Suppressor macrophage treated with lipopolysaccharide for 1 hour (primary cell): Measurements from ENCODE around the gene PRPF31.

Experiments used
- DNase-seq, 3 donors: peaks; one replicate each; pipeline ENCODE4 v3.0.0-alpha.2; 2020 to 2022

The PRPF31 gene

DNA sequence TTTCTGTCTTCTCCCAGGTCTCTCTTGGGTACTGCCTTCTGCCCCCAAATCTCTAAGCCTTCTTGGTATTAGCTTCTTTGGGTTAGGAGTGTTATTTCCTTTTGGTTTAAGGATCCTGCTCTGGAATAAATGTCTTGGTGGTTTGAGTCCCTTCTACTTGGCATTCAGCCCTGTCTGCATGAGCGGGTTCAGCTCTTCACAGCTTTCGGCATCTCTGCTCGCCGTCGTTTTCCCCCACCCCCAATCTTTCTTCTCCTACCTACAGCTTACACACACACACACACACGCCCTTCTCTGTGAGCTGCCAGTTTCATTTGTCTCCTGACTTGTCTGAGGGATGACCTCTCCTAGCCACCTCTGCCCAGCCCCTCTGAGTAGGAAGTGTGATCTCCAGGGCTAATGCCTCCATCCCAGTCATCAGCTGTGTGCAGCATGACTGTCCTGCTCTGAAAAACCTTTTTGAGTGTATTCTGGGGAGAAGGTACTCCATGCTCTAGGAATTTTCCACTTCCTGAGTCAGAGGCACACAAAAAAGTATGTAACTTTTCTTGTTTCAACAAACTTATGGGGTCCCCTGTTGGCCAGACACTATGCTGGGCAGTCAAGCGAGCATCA lies 26.7 kb downstream of the PRPF31 start:
- no peak for DNase-seq

DNA sequence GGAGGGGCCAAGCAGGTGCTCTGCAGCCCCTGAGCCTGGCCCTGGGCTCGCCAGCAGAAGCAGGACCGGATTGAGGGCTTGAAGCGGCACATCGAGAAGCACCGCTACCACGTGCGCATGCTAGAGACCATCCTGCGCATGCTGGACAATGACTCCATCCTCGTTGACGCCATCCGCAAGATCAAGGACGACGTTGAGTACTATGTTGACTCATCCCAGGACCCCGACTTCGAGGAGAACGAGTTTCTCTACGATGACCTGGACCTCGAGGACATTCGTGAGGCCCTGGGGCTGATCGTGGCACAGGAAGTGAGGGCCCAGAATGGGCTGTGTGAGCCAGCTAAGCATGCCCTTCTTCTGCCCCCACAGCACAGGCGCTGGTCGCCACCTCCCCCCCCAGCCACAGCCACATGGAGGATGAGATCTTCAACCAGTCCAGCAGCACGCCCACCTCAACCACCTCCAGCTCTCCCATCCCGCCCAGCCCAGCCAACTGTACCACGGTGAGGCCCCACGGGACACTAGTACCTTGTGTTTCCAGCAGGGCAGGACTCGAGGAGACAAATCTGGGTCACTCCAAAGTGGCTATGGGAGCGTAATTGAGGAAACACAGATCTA lies 30.1 kb downstream of the PRPF31 start:
- no peak for DNase-seq

- DNase-seq = no peak
These were observed 32.1 kb downstream of the PRPF31 start for GRCh38 chr19:54147676-54148075.

DNA sequence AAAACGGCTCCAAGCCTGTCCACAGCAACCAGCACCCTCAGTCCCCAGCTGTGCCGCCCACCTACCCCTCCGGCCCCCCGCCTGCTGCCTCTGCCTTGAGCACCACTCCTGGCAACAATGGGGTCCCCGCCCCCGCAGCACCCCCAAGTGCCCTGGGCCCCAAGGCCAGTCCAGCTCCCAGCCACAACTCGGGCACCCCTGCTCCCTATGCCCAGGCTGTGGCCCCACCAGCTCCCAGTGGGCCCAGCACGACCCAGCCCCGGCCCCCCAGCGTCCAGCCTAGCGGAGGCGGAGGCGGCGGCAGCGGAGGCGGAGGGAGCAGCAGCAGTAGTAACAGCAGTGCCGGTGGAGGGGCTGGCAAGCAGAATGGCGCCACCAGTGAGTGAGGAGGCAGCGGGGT lies 32.6 kb downstream of the PRPF31 start:
- no peak for DNase-seq

- no peak for DNase-seq
These were observed 33.7 kb downstream of the PRPF31 start for GRCh38 chr19:54149021-54149812.

GRCh38 chr19:54151362-54152035 lies 35.9 kb downstream of the PRPF31 start:
- no peak for DNase-seq

GRCh38 chr19:54152267-54152666 lies 36.7 kb downstream of the PRPF31 start:
- DNase-seq = no peak

GRCh38 chr19:54152878-54153524 lies 37.4 kb downstream of the PRPF31 start:
- DNase-seq = no peak

GRCh38 chr19:54153731-54154326 lies 38.3 kb downstream of the PRPF31 start:
- no peak for DNase-seq

- no peak for DNase-seq
These were observed 39.2 kb downstream of the PRPF31 start for GRCh38 chr19:54154603-54155345.

- DNase-seq = no peak
These were observed 40.1 kb downstream of the PRPF31 start for GRCh38 chr19:54155694-54156093.

DNA sequence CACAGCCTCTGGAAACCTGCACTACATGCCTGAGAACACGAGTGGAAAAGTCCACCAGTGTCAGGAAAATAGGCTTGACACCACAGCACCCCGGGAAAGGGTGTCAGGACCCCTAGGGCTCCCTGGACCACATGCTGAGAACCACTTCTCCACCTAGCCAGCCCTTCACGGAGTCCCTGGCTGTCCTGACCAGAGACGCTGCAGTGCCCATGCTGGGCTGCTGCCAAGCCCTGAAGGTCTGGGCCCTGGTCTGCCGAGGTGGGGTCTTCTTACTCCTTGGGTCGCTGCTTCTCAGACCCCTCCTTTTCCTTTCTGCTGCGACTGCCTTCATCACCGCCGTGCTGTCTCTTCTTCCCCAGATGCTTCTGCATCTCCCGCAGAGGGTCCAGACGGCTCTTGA lies 40.9 kb downstream of the PRPF31 start:
- DNase-seq = no peak

- DNase-seq = no peak
These were observed 41.4 kb downstream of the PRPF31 start for GRCh38 chr19:54156953-54157352.

DNA sequence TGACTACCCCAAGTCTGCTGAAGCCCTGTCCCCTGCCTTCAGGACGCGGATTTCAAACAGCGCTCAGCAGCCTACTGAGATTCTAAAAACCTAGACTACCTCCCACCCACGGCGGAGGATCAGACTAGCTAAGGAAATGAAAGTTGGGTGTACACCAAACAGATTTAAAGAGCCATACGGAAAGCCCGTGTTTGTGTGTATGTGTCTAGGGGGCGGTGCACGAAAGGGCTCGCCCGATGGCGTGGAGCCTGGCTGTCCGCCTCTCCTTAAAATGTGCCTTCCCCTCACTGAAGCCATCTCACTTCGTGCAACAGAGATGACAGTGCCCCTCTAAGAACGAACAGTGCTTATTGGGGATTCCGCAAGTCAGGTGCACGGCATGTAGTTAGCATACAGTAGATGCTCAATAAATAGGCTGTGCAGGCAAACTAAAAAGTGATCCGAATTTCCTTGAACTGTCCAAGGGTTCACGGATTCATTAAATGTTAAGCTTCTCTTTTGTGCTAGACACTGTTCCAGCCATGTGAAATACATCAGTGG lies 43.3 kb downstream of the PRPF31 start:
- DNase-seq = peak; percentile 35 to 67 (median 51)

GRCh38 chr19:54159352-54160181 lies 44.0 kb downstream of the PRPF31 start, which contains the start of gene LENG1:
LENG1 (minus strand) TSS chr19:54159721; CDS start chr19:54159695, 26 bp downstream.
- peak; percentile 99 to 100 (median 100) for DNase-seq

- DNase-seq = no peak
These were observed 44.7 kb downstream of the PRPF31 start for GRCh38 chr19:54160182-54160811.

GRCh38 chr19:54160854-54161253 lies 45.3 kb downstream of the PRPF31 start:
- DNase-seq = no peak

- DNase-seq = peak; percentile 92 to 97 (median 96)
These were observed 46.8 kb downstream of the PRPF31 start for GRCh38 chr19:54162241-54162805.

- DNase-seq = no peak
These were observed 47.3 kb downstream of the PRPF31 start for GRCh38 chr19:54162884-54163283.
